Erythroblast (primary cell): ENCODE data around the gene SLC49A4.
"Not testable (repeated sequence)": the region's sequence is repeated elsewhere in the genome, so short reads cannot be mapped to it uniquely, and the experiment has no call there.

Experiments
- DNase-seq, 2 experiments: peaks; one replicate each; lab custom pipeline; 2025; lab: John Stamatoyannopoulos, UW
- GATA1 ChIP-seq: IDR thresholded peaks from 2 replicates; pipeline ENCODE4 v1.6.1; 2011; ENCODE audit warnings: low read depth, mild to moderate bottlenecking, control low read depth, low read length, moderate library complexity
- POLR2A ChIP-seq: IDR thresholded peaks from 2 replicates; pipeline ENCODE4 v1.6.1; 2011; ENCODE audit warnings: mild to moderate bottlenecking, low read length

Gene SLC49A4

DNA sequence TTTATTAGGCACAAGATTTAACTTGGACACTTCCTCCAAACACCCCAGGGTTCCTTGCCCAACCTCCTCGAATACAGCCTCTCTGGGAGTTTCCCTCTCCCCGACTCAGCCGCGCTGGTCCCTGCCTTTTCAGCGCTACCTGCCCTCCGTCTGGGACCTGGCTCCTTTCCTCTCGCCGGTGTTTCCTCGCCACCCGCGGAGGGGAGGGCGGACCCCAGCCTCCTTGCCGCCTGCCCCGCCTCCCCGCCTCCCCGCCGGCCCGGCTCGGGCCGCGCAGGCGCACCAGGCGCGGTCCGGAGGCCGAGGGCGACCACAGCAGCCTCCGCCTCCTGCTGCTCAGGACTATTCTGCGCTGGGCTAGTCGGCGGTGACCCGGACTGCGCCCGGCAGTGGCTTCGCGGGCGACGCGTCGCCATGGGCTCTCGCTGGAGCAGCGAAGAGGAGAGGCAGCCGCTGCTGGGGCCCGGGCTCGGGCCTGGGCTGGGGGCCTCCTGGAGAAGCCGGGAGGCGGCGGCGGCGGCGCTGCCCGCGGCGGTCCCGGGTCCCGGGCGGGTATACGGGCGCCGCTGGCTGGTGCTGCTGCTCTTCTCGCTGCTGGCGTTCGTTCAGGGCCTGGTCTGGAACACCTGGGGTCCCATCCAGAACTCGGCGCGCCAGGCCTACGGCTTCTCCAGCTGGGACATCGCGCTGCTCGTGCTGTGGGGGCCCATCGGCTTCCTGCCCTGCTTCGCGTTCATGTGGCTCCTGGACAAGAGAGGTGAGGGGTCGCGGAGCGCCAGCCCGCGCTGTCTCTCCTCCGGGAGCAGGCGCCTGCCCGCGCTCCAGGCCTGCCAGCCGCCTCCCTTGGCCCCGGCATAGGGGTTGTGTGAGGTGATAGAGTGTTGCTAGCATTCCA is at the start of gene SLC49A4:
Gene SLC49A4, plus strand, starts transcription at position 291 of the 895 bp plus-strand sequence. Its CDS starts 124 bp downstream, at position 415.
- TF ChIP-seq POLR2A (peak; percentile 56), GATA1 (no peak)
- DNase-seq: no peak

DNA sequence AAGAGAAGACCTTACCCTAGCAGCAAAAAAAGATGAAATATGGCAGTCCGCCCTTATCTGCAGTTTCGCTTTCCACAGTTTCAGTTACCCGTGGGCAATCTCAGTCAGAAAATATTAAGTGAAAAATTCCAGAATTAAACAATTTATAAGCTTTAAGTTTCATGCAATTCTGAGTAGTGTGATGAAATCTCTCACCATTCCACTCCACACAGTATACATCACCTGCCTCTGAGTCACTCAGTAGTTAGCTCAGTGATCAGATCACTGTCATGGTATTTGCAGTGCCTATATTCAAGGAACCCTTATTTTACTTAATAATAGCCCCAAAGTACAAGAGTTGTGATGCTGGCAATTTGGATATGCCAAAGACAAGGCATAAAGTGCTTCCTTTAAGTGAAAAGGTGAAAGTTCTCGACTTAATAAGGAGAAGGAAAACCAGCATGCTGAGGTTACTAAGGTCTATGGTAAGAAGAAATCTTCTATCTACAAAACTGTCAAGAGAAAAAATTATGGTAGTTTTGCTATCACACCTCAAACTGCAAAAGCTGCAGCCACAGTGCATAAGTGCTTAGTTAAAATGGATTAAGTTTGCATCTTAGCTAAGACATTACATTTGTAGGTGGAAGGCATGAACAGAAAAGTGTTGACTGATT is 49.4 kb upstream of the SLC49A4 start:
- DNase-seq: no peak
- TF ChIP-seq POLR2A: no peak
- no peak for TF ChIP-seq GATA1

- DNase-seq: not testable (repeated sequence)
Measured at GRCh38 chr3:122747295-122747694, 47.6 kb upstream of the SLC49A4 start.

- no peak for DNase-seq
- TF ChIP-seq POLR2A: no peak
- TF ChIP-seq GATA1: no peak
Measured at GRCh38 chr3:122748347-122748746, 46.5 kb upstream of the SLC49A4 start.

GRCh38 chr3:122754929-122755328 is 39.9 kb upstream of the SLC49A4 start:
- no peak for DNase-seq
- no peak for TF ChIP-seq GATA1
- no peak for TF ChIP-seq POLR2A

GRCh38 chr3:122755491-122755890 is 39.4 kb upstream of the SLC49A4 start:
- TF ChIP-seq POLR2A (no peak), GATA1 (no peak)
- DNase-seq: no peak

GRCh38 chr3:122758877-122759560 is 35.9 kb upstream of the SLC49A4 start:
- TF ChIP-seq GATA1 (no peak), POLR2A (no peak)
- DNase-seq: no peak

GRCh38 chr3:122760453-122761271 is 34.2 kb upstream of the SLC49A4 start:
- no peak for TF ChIP-seq POLR2A
- no peak for TF ChIP-seq GATA1
- no peak for DNase-seq

GRCh38 chr3:122766430-122766829 is 28.4 kb upstream of the SLC49A4 start:
- no peak for DNase-seq
- TF ChIP-seq GATA1 (no peak), POLR2A (no peak)

- DNase-seq: no peak
- TF ChIP-seq POLR2A (no peak), GATA1 (no peak)
Measured at GRCh38 chr3:122767540-122768372, 27.1 kb upstream of the SLC49A4 start.

- DNase-seq: no peak
- TF ChIP-seq POLR2A (no peak), GATA1 (no peak)
Measured at GRCh38 chr3:122770521-122771202, 24.2 kb upstream of the SLC49A4 start.

DNA sequence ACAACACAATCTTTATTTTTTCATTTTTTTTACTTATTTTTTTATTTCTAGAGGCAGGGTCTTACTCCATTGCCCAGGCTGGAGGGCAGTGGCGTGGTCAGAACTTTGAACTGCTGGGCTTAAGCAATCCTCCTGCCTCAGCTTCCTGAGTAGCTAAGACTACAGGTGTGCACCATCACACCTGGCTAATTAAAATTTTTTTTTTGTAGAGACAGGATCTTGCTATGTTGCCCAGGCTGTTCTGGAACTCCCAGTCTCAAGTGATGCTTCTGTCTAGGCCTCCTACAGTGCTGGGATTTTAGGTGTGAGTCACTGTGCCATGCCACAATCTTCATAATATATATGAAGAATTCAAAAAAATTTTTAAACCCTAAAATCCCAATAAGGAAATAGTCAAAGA is 22.0 kb upstream of the SLC49A4 start:
- DNase-seq: no peak
- TF ChIP-seq GATA1 (no peak), POLR2A (no peak)
